BLaER1 treated with 17β-estradiol and CSF1 and Interleukin-3, amounts not matched to agents 10 nM and 100 nM (cell line): Measurements from ENCODE around the gene MSI2.

Experiments
- H3K27ac ChIP-seq, 11 experiments: shearing (Covaris generic); formaldehyde crosslinking; 2 replicates each; pipeline ENCODE4 v1.8.1; 2022
- H3K27me3 ChIP-seq, 11 experiments: shearing (Covaris generic); formaldehyde crosslinking; 2 replicates each; pipeline ENCODE4 v1.8.1; 2022
- H3K36me3 ChIP-seq, 11 experiments: shearing (Covaris generic); formaldehyde crosslinking; 2 replicates each; pipeline ENCODE4 v1.8.1; 2022
- H3K4me1 ChIP-seq, 10 experiments: shearing (Covaris generic); formaldehyde crosslinking; 2 replicates each; pipeline ENCODE4 v1.8.1; 2022
- H3K4me2 ChIP-seq, 11 experiments: shearing (Covaris generic); formaldehyde crosslinking; 2 replicates each; pipeline ENCODE4 v1.8.1; 2022
- H3K4me3 ChIP-seq, 10 experiments: shearing (Covaris generic); formaldehyde crosslinking; 2 replicates each; pipeline ENCODE4 v1.8.1; 2022
- H3K9ac ChIP-seq, 11 experiments: shearing (Covaris generic); formaldehyde crosslinking; 2 replicates each; pipeline ENCODE4 v1.8.1; 2022
- H3K9me3 ChIP-seq, 11 experiments: shearing (Covaris generic); formaldehyde crosslinking; replicated peaks in 1 of 11; 2 replicates each; pipeline ENCODE4 v1.8.1; 2022
- H4K20me1 ChIP-seq, 11 experiments: shearing (Covaris generic); formaldehyde crosslinking; 2 replicates each; pipeline ENCODE4 v1.8.1; 2022
- Cebpa-rat ChIP-seq, 11 experiments: shearing (Covaris generic); IDR thresholded peaks; 2 replicates each; pipeline ENCODE4 v1.8.1; 2022

MSI2 gene

DNA sequence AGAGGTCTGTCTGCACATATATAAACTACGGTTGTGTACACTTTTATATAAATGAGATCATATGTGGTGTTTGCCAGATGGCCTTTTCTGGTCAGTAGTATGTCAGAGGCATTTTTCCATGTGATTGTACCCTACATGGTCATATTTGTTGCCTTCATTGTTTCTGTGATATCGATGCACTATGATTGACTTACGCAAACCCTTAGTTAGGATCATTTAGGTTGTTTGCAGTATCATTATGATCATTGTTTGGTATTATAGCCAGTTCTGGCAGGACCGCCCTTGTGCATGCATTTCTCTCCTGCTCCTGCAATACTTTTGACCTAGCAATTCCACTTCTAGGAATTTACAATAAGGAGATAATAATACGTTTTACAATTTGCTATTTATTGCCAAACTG is 169.1 kb downstream of the MSI2 start:
- peak overlapping the region in 5 of 11 experiments; percentile 56 to 95 (median 82); a peak in 10 of 22 replicates for H3K4me2 ChIP-seq
- H3K9ac ChIP-seq: no peak overlapping the region
- peaks cover 0 to 81% (median 15%) of the 10 kb centered on the region in 11 experiments; a peak in 12 of 22 replicates for H3K36me3 ChIP-seq
- no peak overlapping the region for H3K27ac ChIP-seq
- no peak for TF ChIP-seq Cebpa-rat (IDR thresholded peaks at IDR 0.05)
- H3K9me3 ChIP-seq: 0 out of 22 replicates have a peak, but pooled peaks cover 0 to 3% (median 0%) of the 10 kb centered on the region in 11 experiments
- H3K27me3 ChIP-seq: no peaks in the 10 kb centered on the region
- peaks cover 44 to 87% (median 72%) of the 10 kb centered on the region in 10 experiments for H3K4me1 ChIP-seq
- no peak overlapping the region for H3K4me3 ChIP-seq
- H4K20me1 ChIP-seq: peaks cover 0 to 88% (median 0%) of the 10 kb centered on the region in 11 experiments; a peak in 5 of 22 replicates

DNA sequence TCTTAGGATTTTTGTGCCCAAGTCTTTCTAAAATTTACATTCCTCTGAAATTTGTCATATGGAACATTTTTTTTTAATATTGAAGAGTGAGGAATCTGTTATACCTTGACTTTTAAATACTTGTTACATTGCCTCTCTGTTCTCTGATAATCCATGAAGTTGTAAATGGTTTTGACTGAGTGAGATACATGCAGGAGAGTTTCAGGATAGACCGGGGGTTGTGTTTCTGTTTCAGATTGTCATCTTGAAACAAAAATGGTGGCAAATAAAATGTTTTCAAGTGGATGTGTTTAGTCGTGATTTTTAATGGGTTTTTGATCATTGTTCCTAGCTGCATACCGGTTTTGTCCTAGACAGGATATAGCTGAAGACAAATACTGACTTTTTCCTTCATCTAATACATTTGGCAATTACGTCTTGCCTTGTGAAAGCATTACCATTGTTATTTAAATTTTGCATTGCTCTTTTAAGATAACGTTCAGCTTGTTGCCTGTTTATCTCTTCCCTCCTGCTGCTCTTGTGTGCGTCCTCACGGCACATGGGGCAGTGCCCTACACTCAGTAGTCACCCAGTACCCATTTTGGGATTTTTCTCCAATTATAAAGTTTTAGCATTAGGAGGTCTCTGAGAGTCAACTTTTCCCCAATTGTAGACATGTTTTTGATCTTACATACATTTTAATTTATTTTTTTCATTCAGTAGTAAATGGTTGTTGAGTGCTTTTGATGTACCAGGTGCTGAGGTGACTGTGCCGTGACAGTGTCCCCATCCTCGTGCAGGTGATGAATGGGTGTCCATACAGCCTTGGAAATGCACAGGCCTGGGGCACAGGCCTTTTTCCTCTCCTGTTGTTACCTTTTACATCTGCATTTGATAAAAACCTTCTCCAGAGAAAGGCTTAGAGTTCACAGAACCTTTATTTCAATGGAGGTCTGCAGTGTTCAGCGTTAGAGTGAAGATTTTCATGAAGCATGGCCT is 169.9 kb downstream of the MSI2 start:
- H3K9me3 ChIP-seq: no peaks in the 10 kb centered on the region
- H3K27ac ChIP-seq: peak overlapping the region in 2 of 11 experiments; percentile 11 to 16; a peak in 2 of 22 replicates
- H3K9ac ChIP-seq: no peak overlapping the region
- no peaks in the 10 kb centered on the region for H3K27me3 ChIP-seq
- peaks cover 0 to 81% (median 7%) of the 10 kb centered on the region in 11 experiments; a peak in 11 of 22 replicates for H3K36me3 ChIP-seq
- no peak overlapping the region for H3K4me3 ChIP-seq
- peaks cover 44 to 88% (median 76%) of the 10 kb centered on the region in 10 experiments for H3K4me1 ChIP-seq
- H3K4me2 ChIP-seq: 0 out of 22 replicates have a peak overlapping the region, but pooled peaks of 1 of the 11 experiments have one; percentile 2
- no peak for TF ChIP-seq Cebpa-rat (IDR thresholded peaks at IDR 0.05)
- peaks cover 0 to 94% (median 0%) of the 10 kb centered on the region in 11 experiments; a peak in 5 of 22 replicates for H4K20me1 ChIP-seq

GRCh38 chr17:57429966-57430365 is 173.6 kb downstream of the MSI2 start:
- H3K4me1 ChIP-seq: peaks cover 23 to 88% (median 76%) of the 10 kb centered on the region in 10 experiments
- H3K36me3 ChIP-seq: peaks cover 0 to 70% (median 7%) of the 10 kb centered on the region in 11 experiments; a peak in 11 of 22 replicates
- H3K9ac ChIP-seq: no peak overlapping the region
- no peaks in the 10 kb centered on the region for H3K9me3 ChIP-seq
- H4K20me1 ChIP-seq: peaks cover 0 to 93% (median 0%) of the 10 kb centered on the region in 11 experiments; a peak in 5 of 22 replicates
- H3K27ac ChIP-seq: no peak overlapping the region
- peak overlapping the region in 6 of 11 experiments; percentile 42 to 91 (median 48); a peak in 7 of 22 replicates for H3K4me2 ChIP-seq
- no peak overlapping the region for H3K4me3 ChIP-seq
- H3K27me3 ChIP-seq: no peaks in the 10 kb centered on the region
- no peak for TF ChIP-seq Cebpa-rat (IDR thresholded peaks at IDR 0.05)

DNA sequence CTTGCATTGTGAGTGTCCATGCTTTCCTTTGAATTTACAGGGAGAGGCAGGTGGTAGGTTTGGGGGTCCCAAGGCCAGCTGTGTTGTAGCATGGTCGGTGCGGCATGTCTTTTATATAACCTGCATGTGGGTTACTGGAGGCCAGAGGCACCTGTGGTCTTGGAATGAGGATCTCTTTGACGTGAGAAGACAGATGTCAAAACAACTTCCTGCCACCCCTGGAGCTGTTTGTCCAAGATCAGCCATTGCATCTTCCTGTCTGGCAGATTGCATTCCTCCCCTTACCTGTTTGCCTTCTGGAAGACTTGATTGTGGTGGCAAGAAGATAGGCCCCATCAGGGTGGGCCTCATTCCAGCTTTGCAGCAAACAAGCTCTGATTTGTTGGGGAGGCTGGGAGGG is 175.1 kb downstream of the MSI2 start:
- Histone ChIP-seq H3K9me3 (no peaks in the 10 kb centered on the region), H3K27me3 (no peaks in the 10 kb centered on the region), H3K9ac (no peak overlapping the region), H3K4me2 (peak overlapping the region in 9 of 11 experiments; percentile 8 to 91 (median 44); a peak in 14 of 22 replicates), H3K4me1 (peaks cover 15 to 92% (median 77%) of the 10 kb centered on the region in 10 experiments), H3K4me3 (no peak overlapping the region), H3K27ac (peak overlapping the region in 2 of 11 experiments; percentile 9 to 54; a peak in 2 of 22 replicates), H3K36me3 (peaks cover 0 to 77% (median 7%) of the 10 kb centered on the region in 11 experiments; a peak in 11 of 22 replicates), H4K20me1 (peaks cover 0 to 78% (median 0%) of the 10 kb centered on the region in 11 experiments; a peak in 4 of 22 replicates)
- TF ChIP-seq Cebpa-rat (IDR thresholded peaks at IDR 0.05): no peak

- H3K4me1 ChIP-seq: peaks cover 8 to 99% (median 83%) of the 10 kb centered on the region in 10 experiments; a peak in 19 of 20 replicates
Observed at GRCh38 chr17:57432507-57433277, 176.4 kb downstream of the MSI2 start.

DNA sequence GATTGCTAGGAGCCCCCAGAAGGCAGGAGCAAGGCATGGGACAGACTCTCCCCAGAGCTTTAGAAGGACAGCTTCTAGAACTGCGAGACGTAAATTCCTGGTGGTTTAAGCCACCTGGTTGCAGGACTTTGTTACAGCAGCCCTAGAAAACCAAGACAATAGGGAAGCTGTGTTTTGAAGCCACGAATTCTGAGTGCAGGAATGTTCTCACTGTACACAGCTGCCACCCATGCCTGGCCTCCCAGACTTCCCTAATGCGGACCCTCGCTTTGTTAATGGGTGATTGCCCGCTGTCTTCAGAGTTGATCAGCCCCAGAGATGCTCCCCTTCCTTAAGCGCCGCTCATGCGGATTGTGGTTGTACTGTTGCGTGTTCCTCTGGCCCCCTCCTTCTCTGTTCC is 177.1 kb downstream of the MSI2 start:
- Histone ChIP-seq H3K9ac (0 out of 22 replicates have a peak overlapping the region, but pooled peaks of 1 of the 11 experiments have one; percentile 9), H4K20me1 (peaks cover 0 to 58% (median 0%) of the 10 kb centered on the region in 11 experiments; a peak in 4 of 22 replicates), H3K36me3 (peaks cover 0 to 72% (median 7%) of the 10 kb centered on the region in 11 experiments; a peak in 12 of 22 replicates), H3K4me1 (peaks cover 8 to 100% (median 89%) of the 10 kb centered on the region in 10 experiments; a peak in 18 of 20 replicates), H3K27me3 (no peaks in the 10 kb centered on the region), H3K4me2 (peak overlapping the region; percentile 14 to 91 (median 50); a peak in 20 of 22 replicates), H3K9me3 (no peaks in the 10 kb centered on the region), H3K27ac (peak overlapping the region in 7 of 11 experiments; percentile 4 to 56 (median 30); a peak in 9 of 22 replicates), H3K4me3 (no peak overlapping the region)
- no peak for TF ChIP-seq Cebpa-rat (IDR thresholded peaks at IDR 0.05)

More at GRCh38 chr17:57432507-57433277, 176.4 kb downstream of the MSI2 start:
- Histone ChIP-seq H3K27ac (peak overlapping the region in 7 of 11 experiments; percentile 4 to 56 (median 30); a peak in 8 of 22 replicates), H3K36me3 (peaks cover 0 to 77% (median 7%) of the 10 kb centered on the region in 11 experiments; a peak in 12 of 22 replicates), H3K4me2 (peak overlapping the region; percentile 14 to 91 (median 50); a peak in 20 of 22 replicates), H3K27me3 (no peaks in the 10 kb centered on the region), H3K4me3 (no peak overlapping the region; a peak in 1 of 20 replicates), H3K9ac (0 out of 22 replicates have a peak overlapping the region, but pooled peaks of 2 of the 11 experiments have one; percentile 6 to 9), H3K9me3 (no peaks in the 10 kb centered on the region), H4K20me1 (peaks cover 0 to 66% (median 0%) of the 10 kb centered on the region in 11 experiments; a peak in 4 of 22 replicates)
- no peak for TF ChIP-seq Cebpa-rat (IDR thresholded peaks at IDR 0.05)

- H3K9me3 ChIP-seq: no peaks in the 10 kb centered on the region
- H3K9ac ChIP-seq: no peak overlapping the region
- H3K36me3 ChIP-seq: peaks cover 0 to 63% (median 3%) of the 10 kb centered on the region in 11 experiments; a peak in 12 of 22 replicates
- no peaks in the 10 kb centered on the region for H3K27me3 ChIP-seq
- H3K27ac ChIP-seq: 0 out of 22 replicates have a peak overlapping the region, but pooled peaks of 1 of the 11 experiments have one; percentile 8
- H3K4me3 ChIP-seq: no peak overlapping the region
- peaks cover 0 to 49% (median 0%) of the 10 kb centered on the region in 11 experiments; a peak in 4 of 22 replicates for H4K20me1 ChIP-seq
- TF ChIP-seq Cebpa-rat (IDR thresholded peaks at IDR 0.05): no peak
- peak overlapping the region in 7 of 11 experiments; percentile 6 to 91 (median 33); a peak in 7 of 22 replicates for H3K4me2 ChIP-seq
- H3K4me1 ChIP-seq: peaks cover 16 to 100% (median 94%) of the 10 kb centered on the region in 10 experiments; a peak in 19 of 20 replicates
Observed at GRCh38 chr17:57434361-57434760, 178.0 kb downstream of the MSI2 start.
